Heart right ventricle (tissue), 16 donors: Measurements from ENCODE around the gene CASP2. TPM values are rescaled to one million over a fixed set of nuclear protein-coding genes. Genes with fewer than 3 reads are reported as not detected.

ENCODE experiments used
- ATAC-seq, 8 donors: fragments of 200-7000 bp; cut with Tn5 transposase; one replicate each; pipeline ENCODE4 v1.9.1; 2020; ENCODE audit warnings: mild to moderate bottlenecking in 8 of 8, moderate library complexity in 8 of 8, moderate number of reproducible peaks in 1 of 8
- DNase-seq, 2 donors: peaks; one replicate each; pipeline ENCODE4 v3.0.0-alpha.2; 2020
- H3K27ac ChIP-seq, 10 donors: fragments of 200-600 bp; sonication (generic) in 2 of 10; one replicate each; pipeline versions ENCODE4 v1.5.0 to v1.8.0; 2020 to 2022; ENCODE audit warnings: mild to moderate bottlenecking in 3 of 10
- H3K27me3 ChIP-seq, 7 donors: fragments of 200-600 bp; one replicate each; pipeline ENCODE4 v1.8.0; 2021 to 2022; ENCODE audit warnings: mild to moderate bottlenecking in 2 of 7
- H3K36me3 ChIP-seq, 9 donors: fragments of 200-600 bp; sonication (generic) in 1 of 9; one replicate each; pipeline versions ENCODE4 v1.5.0 to v1.8.0; 2020 to 2022; ENCODE audit warnings: mild to moderate bottlenecking in 2 of 9
- H3K4me1 ChIP-seq, 9 donors: fragments of 200-600 bp; sonication (generic) in 1 of 9; one replicate each; pipeline versions ENCODE4 v1.5.0 to v1.8.0; 2020 to 2022; ENCODE audit warnings: mild to moderate bottlenecking in 4 of 9
- H3K4me3 ChIP-seq, 10 donors: fragments of 200-600 bp; sonication (generic) in 2 of 10; one replicate each; pipeline versions ENCODE4 v1.5.0 to v1.8.0; 2020 to 2022; ENCODE audit warnings: mild to moderate bottlenecking in 7 of 10, moderate library complexity in 2 of 10
- H3K9me3 ChIP-seq, 11 donors: fragments of 200-600 bp in 10 of 11; sonication (generic) in 2 of 11; one replicate each; pipeline versions ENCODE4 v1.5.0 to v1.8.0; 2013 to 2022; ENCODE audit warnings: mild to moderate bottlenecking in 2 of 11, control low read depth in 1 of 11, moderate library complexity in 1 of 11
- CTCF ChIP-seq, 9 donors: fragments of 200-600 bp; sonication (generic) in 2 of 9; IDR thresholded peaks; one replicate each; pipeline versions ENCODE4 v1.5.0 to v1.8.0; 2021 to 2022; ENCODE audit warnings: antibody characterized with exemption in 9 of 9, mild to moderate bottlenecking in 5 of 9, moderate library complexity in 1 of 9
- WGBS, 2 donors: extraction: QIAGEN DNeasy Blood & Tissue Kit; methylation state at CpG; one replicate each; pipeline ENCODE4 v1.1.7; 2013; ENCODE audit warnings: inconsistent platforms in 1 of 2; 5-methylcytosine and 5-hydroxymethylcytosine counted together
- intact Hi-C, 10 donors: fragments of 100-400 bp; cut with DNase I; formaldehyde crosslinking; loops; one replicate each; pipeline versions ENCODE4 v1.11.1 to v1.14.2; 2022
- polyA plus RNA-seq, 2 donors: library from polyadenylated mRNA; stranded (reverse); fragments of 200-250 nt; gene quantifications; one replicate each; pipeline ENCODE4 v1.2.3, GENCODE V29; 2013
- total RNA-seq, 10 donors: library from RNA; stranded (reverse); fragmentation: NEBNext Ultra II Directional in 3 of 10; extraction: Animal tissue kit (Norgen Biotek cat#: 25700) in 3 of 10; gene quantifications; one replicate each; pipeline versions ENCODE4 v1.2.1 to v1.2.4, GENCODE V29; 2021 to 2023
- donor health status: Arrhythmogenic right ventricular cardiomyopathy.
- donor health status: ischemic (EF 13 %, LVEDD 7.1; RV severe dilation, severe dysfunction).
- donor health status: healthy with polysubstance abuse.
- donor health status: DM: no; HTN: yes; CAD: no.
- donor health status: DM: no; HTN: no; CAD: no.
- donor health status: ischemic (EF 25% LVEDD 6.9; RV normal size, moderate dysfunction).
- donor health status: ischemic (EF 25% LVEDD 5.7; RV mildly dilated, moderate dysfunction).
- donor health status: healthy.
- donor health status: DM: yes; HTN: yes; CAD: no.
- donor health status: Ischemic cardiomyopathy.
- donor health status: ischemic (EF 35%, LVEDD 5.7; RV mildly dilated, moderate dysfunction).
- donor health status: nonischemic (EF 11% LVEDD 7.7; RV severe dilation, severe dysfunction).
- donor health status: DM: yes; HTN: yes; CAD: no.
- donor health status: PGD.
- donor health status: ischemic (EF 29% LVEDD 5.4; RV normal size, mild dysfunction).
- donor health status: nonischemic (EF 23%, LVEDD 6.1; RV moderate dilation, normal function).

CASP2 gene
- total and polyA plus RNA-seq, 12 donors, result 4.4 to 13.9 (median 9.4) TPM

GRCh38 chr7:143343596-143343995, 55.4 kb downstream of the CASP2 start:
- TF ChIP-seq CTCF (IDR thresholded peaks at IDR 0.05), result no peak

GRCh38 chr7:143345428-143345900, 57.3 kb downstream of the CASP2 start:
- Histone ChIP-seq H3K36me3 (no peaks in the 10 kb centered on the region), H3K27ac (no peak overlapping the region), H3K4me3 (peak overlapping the region in 4 of 10 donors; percentile 6 to 34 (median 23)), H3K27me3 (peaks cover 0 to 50% (median 30%) of the 10 kb centered on the region in 7 donors), H3K9me3 (no peaks in the 10 kb centered on the region), H3K4me1 (peaks cover 0 to 11% (median 0%) of the 10 kb centered on the region in 9 donors)
- TF ChIP-seq CTCF (IDR thresholded peaks at IDR 0.05), result peak in 8 of 9 donors; percentile 21 to 64 (median 48)
- 5 to 6% methylated on average over 35 of the region's 35 CpGs for WGBS, 2 donors
- intact Hi-C loops, result loop anchor here in 1 of 10 donors (5.0 kb wide), 1 partner anchor 62 kb away; the partner anchor contains the start of gene EPHA1
- DNase-seq (peak in 1 of 2 donors; percentile 48), ATAC-seq (peak in 7 of 8 donors; percentile 59 to 82 (median 67))

More at GRCh38 chr7:143343596-143343995, 55.4 kb downstream of the CASP2 start:
- no peak for ATAC-seq
- DNase-seq, result no peak
- Histone ChIP-seq H3K4me3 (no peak overlapping the region), H3K9me3 (no peaks in the 10 kb centered on the region), H3K4me1 (peaks cover 0 to 11% (median 0%) of the 10 kb centered on the region in 9 donors), H3K36me3 (no peaks in the 10 kb centered on the region), H3K27me3 (peaks cover 0 to 58% (median 35%) of the 10 kb centered on the region in 7 donors), H3K27ac (no peak overlapping the region)
- 73 to 93% methylated on average over 3 of the region's 3 CpGs for WGBS, 2 donors
- intact Hi-C loops, result no loop called here

- DNase-seq (no peak), ATAC-seq (no peak)
- 82 to 86% methylated on average over 4 of the region's 4 CpGs for WGBS, 2 donors
- intact Hi-C loops, result loop anchor here in 1 of 10 donors (5.0 kb wide), 1 partner anchor 61 kb away; the partner anchor contains the start of gene EPHA1
- H3K4me3 ChIP-seq, result no peak overlapping the region
- H3K4me1 ChIP-seq, result peaks cover 0 to 11% (median 0%) of the 10 kb centered on the region in 9 donors
- TF ChIP-seq CTCF (IDR thresholded peaks at IDR 0.05), result no peak
- H3K9me3 ChIP-seq, result no peaks in the 10 kb centered on the region
- peaks cover 0 to 50% (median 30%) of the 10 kb centered on the region in 7 donors for H3K27me3 ChIP-seq
- H3K27ac ChIP-seq, result no peak overlapping the region
- H3K36me3 ChIP-seq, result no peaks in the 10 kb centered on the region
Measured at GRCh38 chr7:143346018-143346417, 57.9 kb downstream of the CASP2 start.

GRCh38 chr7:143347950-143348349, 59.8 kb downstream of the CASP2 start:
- no peaks in the 10 kb centered on the region for H3K9me3 ChIP-seq
- peaks cover 0 to 41% (median 33%) of the 10 kb centered on the region in 7 donors for H3K27me3 ChIP-seq
- DNase-seq (no peak), ATAC-seq (no peak)
- intact Hi-C loops, result loop anchor here in 1 of 10 donors (5.0 kb wide), 1 partner anchor 59 kb away; the partner anchor contains the start of gene EPHA1
- no peak for TF ChIP-seq CTCF (IDR thresholded peaks at IDR 0.05)
- peaks cover 0 to 11% (median 0%) of the 10 kb centered on the region in 9 donors for H3K4me1 ChIP-seq
- H3K36me3 ChIP-seq, result no peaks in the 10 kb centered on the region
- H3K4me3 ChIP-seq, result no peak overlapping the region
- 68 to 77% methylated on average over 5 of the region's 5 CpGs for WGBS, 2 donors
- H3K27ac ChIP-seq, result no peak overlapping the region
